Mesendoderm (in vitro differentiated cells): ENCODE measurements around the gene ACSL5.

Source experiments
- DNase-seq: peaks from one replicate; pipeline ENCODE4 v3.0.0; 2013
- H2AK5ac ChIP-seq: 2 replicates; pipeline ENCODE4 v1.6.1; 2013; ENCODE audit warnings: low read length, inconsistent platforms
- H2BK120ac ChIP-seq: 2 replicates; pipeline ENCODE4 v1.6.1; 2013; ENCODE audit warnings: low read depth, mild to moderate bottlenecking, low read length, moderate library complexity, mixed read lengths
- H2BK15ac ChIP-seq: replicated peaks from 2 replicates; pipeline ENCODE4 v1.6.1; 2013; ENCODE audit warnings: low read depth, mild to moderate bottlenecking, moderate library complexity
- H2BK5ac ChIP-seq: 2 replicates; pipeline ENCODE4 v1.6.1; 2013; ENCODE audit warnings: low read length, inconsistent platforms
- H3K18ac ChIP-seq: 2 replicates; pipeline ENCODE4 v1.6.1; 2013; ENCODE audit warnings: mild to moderate bottlenecking, low read length, mixed read lengths
- H3K23ac ChIP-seq: one replicate; pipeline ENCODE4 v1.6.1; 2013; ENCODE audit warnings: low read length
- H3K27ac ChIP-seq: 2 replicates; pipeline ENCODE4 v1.5.1; 2013; ENCODE audit warnings: low read depth, mild to moderate bottlenecking, inconsistent platforms, low read length, moderate library complexity
- H3K27me3 ChIP-seq: 2 replicates; pipeline ENCODE4 v1.6.1; 2013; ENCODE audit warnings: low read length, control low read depth, mild to moderate bottlenecking, inconsistent platforms; ENCODE audit not compliant: insufficient read depth, poor library complexity
- H3K36me3 ChIP-seq: 2 replicates; pipeline ENCODE4 v1.6.1; 2013; ENCODE audit warnings: low read length, inconsistent platforms; ENCODE audit not compliant: control insufficient read depth, insufficient read depth
- H3K4ac ChIP-seq: one replicate; pipeline ENCODE4 v1.6.1; 2013; ENCODE audit warnings: low read depth, mild to moderate bottlenecking, low read length, moderate library complexity
- H3K4me1 ChIP-seq: 2 replicates; pipeline ENCODE4 v1.6.1; 2013; ENCODE audit warnings: low read depth, low read length, inconsistent platforms; ENCODE audit not compliant: control insufficient read depth
- H3K4me2 ChIP-seq: 2 replicates; pipeline ENCODE4 v1.6.1; 2013; ENCODE audit warnings: low read length
- H3K4me3 ChIP-seq: 2 replicates; pipeline ENCODE4 v1.5.1; 2013; ENCODE audit warnings: mild to moderate bottlenecking, low read length
- H3K56ac ChIP-seq: one replicate; pipeline ENCODE4 v1.6.1; 2013; ENCODE audit warnings: low read length
- H3K79me1 ChIP-seq: 2 replicates; pipeline ENCODE4 v1.6.1; 2013; ENCODE audit warnings: low read length, inconsistent platforms
- H3K79me2 ChIP-seq: 2 replicates; pipeline ENCODE4 v1.6.1; 2013; ENCODE audit warnings: mild to moderate bottlenecking, low read length; ENCODE audit not compliant: control insufficient read depth, insufficient read depth
- H3K9ac ChIP-seq: 2 replicates; pipeline ENCODE4 v1.6.1; 2013; ENCODE audit warnings: low read length, inconsistent platforms
- H4K5ac ChIP-seq: one replicate; pipeline ENCODE4 v1.6.1; 2013; ENCODE audit warnings: low read length
- H4K8ac ChIP-seq: one replicate; pipeline ENCODE4 v1.6.1; 2013; ENCODE audit warnings: low read depth, mild to moderate bottlenecking, control low read depth, low read length, moderate library complexity
- WGBS: extraction: QIAGEN DNeasy Blood & Tissue Kit; methylation state at CpG from one replicate; pipeline ENCODE4 v1.1.7; 2013; ENCODE audit warnings: low lambda C conversion rate, missing lambda C conversion rate; ENCODE audit not compliant: insufficient coverage; ENCODE audit errors: extremely low coverage; 5-methylcytosine and 5-hydroxymethylcytosine counted together

Gene ACSL5

DNA sequence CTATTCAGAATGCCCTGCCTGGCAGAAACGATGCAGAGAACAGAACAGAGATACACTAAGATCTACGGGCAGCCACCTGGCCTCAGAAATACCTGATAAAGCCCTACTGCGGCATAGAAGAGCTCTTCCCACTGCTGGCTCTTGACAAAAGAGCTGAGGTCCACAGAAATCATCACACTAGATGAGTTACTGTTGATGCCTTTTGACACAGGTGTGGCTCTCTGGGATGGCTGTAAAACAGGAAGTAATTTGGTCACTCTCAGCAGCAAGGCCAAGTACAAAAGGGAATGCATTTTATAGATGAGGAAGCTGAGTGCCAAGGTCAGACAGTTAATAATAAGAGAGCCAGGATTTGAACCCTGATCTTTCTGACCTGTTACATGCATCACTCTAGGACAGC lies 35.0 kb upstream of the ACSL5 start:
- Histone ChIP-seq H3K79me1 (no peaks in the 10 kb centered on the region), H3K23ac (no peak overlapping the region), H3K4me2 (no peak overlapping the region), H2BK5ac (no peak overlapping the region), H3K36me3 (no peaks in the 10 kb centered on the region), H4K8ac (no peak overlapping the region), H3K27me3 (no peaks in the 10 kb centered on the region), H3K4ac (no peak overlapping the region), H2BK15ac (no peak overlapping the region), H3K27ac (no peak overlapping the region), H2BK120ac (no peak overlapping the region), H3K79me2 (no peaks in the 10 kb centered on the region), H3K4me1 (no peaks in the 10 kb centered on the region), H3K18ac (no peak overlapping the region), H4K5ac (no peak overlapping the region), H3K9ac (no peak overlapping the region), H2AK5ac (no peak overlapping the region), H3K4me3 (no peak overlapping the region), H3K56ac (no peak overlapping the region)
- no CpG with 5 or more reads among the region's 3 CpGs for WGBS
- DNase-seq, result no peak

DNA sequence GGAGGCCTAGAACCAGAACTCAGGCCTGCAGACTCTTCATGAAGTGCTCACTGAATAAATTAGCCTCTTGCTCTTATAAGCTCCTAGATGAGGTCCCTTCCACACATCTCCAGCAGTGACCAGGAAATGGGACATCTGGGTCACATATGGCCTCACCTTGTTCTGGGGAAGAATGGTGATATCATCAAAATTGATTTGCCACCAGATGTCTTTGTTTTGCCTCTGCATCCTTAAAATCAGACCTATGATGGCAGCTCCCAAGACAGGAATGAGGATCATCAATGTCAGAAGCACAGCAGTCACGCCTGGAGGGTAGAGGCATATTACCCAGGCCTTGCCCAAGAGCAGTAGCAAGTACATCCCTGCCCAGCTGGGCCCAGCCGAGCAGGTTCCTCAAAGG lies 33.3 kb upstream of the ACSL5 start:
- Histone ChIP-seq H3K4me2 (no peak overlapping the region), H3K4me3 (no peak overlapping the region), H3K18ac (no peak overlapping the region), H3K9ac (no peak overlapping the region), H3K36me3 (no peaks in the 10 kb centered on the region), H2BK15ac (no peak overlapping the region), H3K79me1 (no peaks in the 10 kb centered on the region), H4K8ac (no peak overlapping the region), H2AK5ac (no peak overlapping the region), H3K4ac (no peak overlapping the region), H3K23ac (no peak overlapping the region), H3K56ac (no peak overlapping the region), H4K5ac (no peak overlapping the region), H3K4me1 (no peaks in the 10 kb centered on the region), H3K79me2 (no peaks in the 10 kb centered on the region), H3K27ac (no peak overlapping the region), H3K27me3 (no peaks in the 10 kb centered on the region), H2BK5ac (no peak overlapping the region), H2BK120ac (no peak overlapping the region)
- no peak for DNase-seq
- no CpG with 5 or more reads among the region's 2 CpGs for WGBS

DNA sequence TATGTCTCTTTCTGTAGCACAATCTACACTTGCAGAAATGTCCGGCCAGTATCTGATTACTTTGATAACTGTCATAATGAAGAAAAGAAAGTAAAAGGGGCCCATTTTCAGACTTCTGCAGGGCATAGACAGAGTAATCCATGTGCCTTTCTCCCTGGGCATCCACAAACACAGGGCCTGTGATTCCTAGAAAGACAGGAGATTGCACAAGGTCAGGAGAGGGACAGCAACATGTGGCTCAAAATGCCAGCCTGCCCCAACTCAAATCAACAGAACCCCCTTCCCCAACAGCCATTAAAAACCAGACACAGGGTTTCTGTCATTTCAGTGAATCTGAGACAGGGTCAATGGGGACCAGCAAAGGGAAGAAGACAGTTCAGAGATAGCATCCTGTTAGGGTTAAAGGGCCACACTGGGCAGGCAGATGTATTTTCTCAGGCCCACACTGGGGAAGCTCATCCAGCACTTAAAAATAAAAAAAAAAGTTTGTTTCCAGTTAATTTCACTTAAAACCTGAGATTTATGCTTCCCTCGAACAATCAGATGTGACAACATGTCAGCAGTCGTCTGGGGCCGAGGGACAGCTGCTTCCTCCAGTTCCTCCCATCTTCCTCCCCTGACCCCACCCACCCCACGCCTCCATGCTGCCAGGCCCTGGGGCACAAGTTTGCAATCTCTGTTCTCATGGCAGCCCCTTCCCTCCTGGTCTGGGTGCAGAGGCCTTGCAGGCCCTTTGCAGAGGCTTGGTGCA lies 30.7 kb upstream of the ACSL5 start:
- no peak overlapping the region for H2BK15ac ChIP-seq
- no peak overlapping the region for H4K8ac ChIP-seq
- no peak overlapping the region for H3K56ac ChIP-seq
- H3K23ac ChIP-seq, result no peak overlapping the region
- no peak overlapping the region for H2AK5ac ChIP-seq
- H3K27ac ChIP-seq, result no peak overlapping the region
- no peak overlapping the region for H3K18ac ChIP-seq
- no peak overlapping the region for H3K4ac ChIP-seq
- H3K36me3 ChIP-seq, result no peaks in the 10 kb centered on the region
- no peaks in the 10 kb centered on the region for H3K27me3 ChIP-seq
- H3K4me2 ChIP-seq, result no peak overlapping the region
- H3K79me1 ChIP-seq, result no peaks in the 10 kb centered on the region
- H3K79me2 ChIP-seq, result no peaks in the 10 kb centered on the region
- WGBS, result no CpG with 5 or more reads among the region's 5 CpGs
- no peak overlapping the region for H3K4me3 ChIP-seq
- no peak overlapping the region for H2BK120ac ChIP-seq
- no peaks in the 10 kb centered on the region for H3K4me1 ChIP-seq
- H4K5ac ChIP-seq, result no peak overlapping the region
- H2BK5ac ChIP-seq, result no peak overlapping the region
- no peak for DNase-seq
- no peak overlapping the region for H3K9ac ChIP-seq

DNA sequence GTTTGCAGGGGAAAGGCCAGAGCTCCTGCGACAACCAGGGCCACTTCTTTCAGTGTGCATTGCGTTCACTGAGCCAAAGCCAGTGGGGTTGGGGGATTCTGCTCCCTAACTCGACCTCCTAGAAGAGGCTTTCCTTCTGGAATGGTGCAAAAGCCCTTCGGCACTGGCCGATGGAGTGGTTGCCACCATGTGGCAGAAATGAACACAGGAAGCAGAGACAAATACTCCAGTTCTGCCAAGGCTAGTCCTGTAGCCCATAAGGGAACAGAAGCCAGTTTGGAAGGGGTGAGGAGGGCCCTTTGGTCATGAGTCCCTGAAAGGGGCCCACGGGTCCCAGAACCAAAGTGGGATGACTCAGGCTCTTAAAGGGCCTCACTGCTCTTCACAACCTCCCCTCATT lies 29.7 kb upstream of the ACSL5 start:
- no peak overlapping the region for H3K4me2 ChIP-seq
- H3K23ac ChIP-seq, result no peak overlapping the region
- no peak overlapping the region for H4K5ac ChIP-seq
- H3K56ac ChIP-seq, result no peak overlapping the region
- no peak overlapping the region for H3K27ac ChIP-seq
- H2AK5ac ChIP-seq, result no peak overlapping the region
- H3K4me3 ChIP-seq, result no peak overlapping the region
- H3K79me1 ChIP-seq, result no peaks in the 10 kb centered on the region
- H3K4ac ChIP-seq, result no peak overlapping the region
- H2BK5ac ChIP-seq, result no peak overlapping the region
- H2BK120ac ChIP-seq, result no peak overlapping the region
- no peaks in the 10 kb centered on the region for H3K27me3 ChIP-seq
- H3K79me2 ChIP-seq, result no peaks in the 10 kb centered on the region
- WGBS, result no CpG with 5 or more reads among the region's 6 CpGs
- no peaks in the 10 kb centered on the region for H3K4me1 ChIP-seq
- H3K18ac ChIP-seq, result no peak overlapping the region
- no peak overlapping the region for H2BK15ac ChIP-seq
- DNase-seq, result no peak
- H3K9ac ChIP-seq, result no peak overlapping the region
- H4K8ac ChIP-seq, result no peak overlapping the region
- H3K36me3 ChIP-seq, result no peaks in the 10 kb centered on the region

DNA sequence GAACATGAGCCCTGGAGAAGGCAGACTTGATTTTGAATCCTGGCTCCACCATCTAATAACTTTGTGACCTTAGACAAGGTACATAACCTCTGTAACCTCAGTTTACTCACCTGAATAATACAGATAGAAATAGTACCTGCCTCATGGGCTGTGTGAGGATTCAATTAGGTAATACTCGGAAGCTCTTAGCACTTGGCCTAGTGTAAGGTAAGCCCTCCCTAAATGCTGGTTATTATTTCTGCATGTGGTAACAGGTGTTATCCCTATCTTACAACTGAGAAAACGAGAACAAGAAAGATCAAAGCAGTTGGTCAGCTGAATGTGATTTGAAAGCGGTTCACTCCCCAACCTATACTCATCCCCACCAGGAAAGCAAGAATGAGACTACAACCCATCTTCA lies 28.7 kb upstream of the ACSL5 start:
- no peak overlapping the region for H3K23ac ChIP-seq
- H2BK120ac ChIP-seq, result no peak overlapping the region
- no peaks in the 10 kb centered on the region for H3K27me3 ChIP-seq
- H3K4ac ChIP-seq, result no peak overlapping the region
- H4K8ac ChIP-seq, result no peak overlapping the region
- H2BK15ac ChIP-seq, result no peak overlapping the region
- no peaks in the 10 kb centered on the region for H3K79me1 ChIP-seq
- H2AK5ac ChIP-seq, result no peak overlapping the region
- H3K56ac ChIP-seq, result no peak overlapping the region
- H4K5ac ChIP-seq, result no peak overlapping the region
- H3K79me2 ChIP-seq, result no peaks in the 10 kb centered on the region
- no peaks in the 10 kb centered on the region for H3K36me3 ChIP-seq
- no peaks in the 10 kb centered on the region for H3K4me1 ChIP-seq
- no CpG with 5 or more reads among the region's 3 CpGs for WGBS
- no peak overlapping the region for H2BK5ac ChIP-seq
- no peak overlapping the region for H3K9ac ChIP-seq
- H3K27ac ChIP-seq, result no peak overlapping the region
- no peak for DNase-seq
- no peak overlapping the region for H3K4me3 ChIP-seq
- no peak overlapping the region for H3K18ac ChIP-seq
- H3K4me2 ChIP-seq, result no peak overlapping the region

DNA sequence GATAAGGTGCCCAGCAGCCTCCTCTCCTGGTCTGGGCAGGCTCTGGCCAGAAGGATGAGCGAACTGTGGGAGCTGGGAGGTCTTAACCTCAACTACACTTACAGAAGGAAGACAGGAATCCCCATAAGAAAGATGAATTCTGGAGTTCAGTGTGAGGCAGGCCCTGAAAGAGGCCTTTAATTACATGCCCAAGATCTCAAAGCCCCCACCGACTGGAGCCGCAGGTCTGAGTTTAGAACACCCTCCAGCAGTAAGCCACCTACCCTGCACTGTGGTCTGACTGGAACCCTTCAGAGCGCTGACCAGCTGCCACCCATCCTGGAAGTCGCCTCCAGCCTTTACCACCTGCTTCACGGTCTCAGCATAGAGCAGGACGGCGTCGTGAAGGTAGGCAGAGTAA lies 28.2 kb upstream of the ACSL5 start:
- Histone ChIP-seq H2AK5ac (no peak overlapping the region), H3K4me2 (no peak overlapping the region), H3K4ac (no peak overlapping the region), H4K8ac (no peak overlapping the region), H3K79me2 (no peaks in the 10 kb centered on the region), H3K18ac (no peak overlapping the region), H3K4me3 (no peak overlapping the region), H3K9ac (no peak overlapping the region), H4K5ac (no peak overlapping the region), H2BK5ac (no peak overlapping the region), H3K36me3 (no peaks in the 10 kb centered on the region), H3K27ac (no peak overlapping the region), H2BK15ac (no peak overlapping the region), H2BK120ac (no peak overlapping the region), H3K79me1 (no peaks in the 10 kb centered on the region), H3K56ac (no peak overlapping the region), H3K27me3 (no peaks in the 10 kb centered on the region), H3K23ac (no peak overlapping the region), H3K4me1 (no peaks in the 10 kb centered on the region)
- DNase-seq, result no peak
- WGBS, result no CpG with 5 or more reads among the region's 9 CpGs
